HL-60 (cell line): Measurements from ENCODE around the gene LIPC.

ENCODE experiments used
- DNase-seq, 2 experiments: peaks; one replicate each; pipeline ENCODE4 v3.0.0-alpha.2; 2010 to 2020; ENCODE audit warnings: low read depth in 1 of 2, low spot score in 1 of 2
- H3K27ac ChIP-seq: fragments of 250-450 bp; sonication (Bioruptor Pico); replicated peaks from 2 replicates; pipeline ENCODE4 v1.5.1; 2020; ENCODE audit warnings: mild to moderate bottlenecking, moderate library complexity
- H3K27me3 ChIP-seq: fragments of 250-450 bp; sonication (Bioruptor Pico); 2 replicates; pipeline ENCODE4 v1.5.1; 2021; ENCODE audit warnings: mild to moderate bottlenecking, moderate library complexity; ENCODE audit not compliant: insufficient read depth, poor library complexity, severe bottlenecking
- H3K4me3 ChIP-seq: replicated peaks from 2 replicates; pipeline ENCODE4 v1.5.1; 2011; ENCODE audit warnings: mild to moderate bottlenecking, control low read depth, low read length; ENCODE audit not compliant: insufficient read depth
- CTCF ChIP-seq: IDR thresholded peaks from one replicate; pipeline ENCODE4 v1.5.1; 2011; ENCODE audit warnings: low read length, control low read depth, inconsistent platforms; ENCODE audit not compliant: insufficient read depth
- GABPA ChIP-seq: IDR thresholded peaks from 2 replicates; pipeline ENCODE4 v1.6.1; 2012; ENCODE audit warnings: low read depth
- POLR2AphosphoS5 ChIP-seq: IDR thresholded peaks from 2 replicates; pipeline ENCODE4 v1.6.1; 2012; ENCODE audit warnings: low read depth
- REST ChIP-seq: IDR thresholded peaks from 2 replicates; pipeline ENCODE4 v1.6.1; 2012; ENCODE audit warnings: low read depth; ENCODE audit not compliant: insufficient replicate concordance
- SPI1 ChIP-seq: IDR thresholded peaks from 2 replicates; pipeline ENCODE4 v1.6.1; 2012; ENCODE audit warnings: low read depth, mild to moderate bottlenecking, borderline replicate concordance

LIPC gene

GRCh38 chr15:58440922-58441321 lies 9.1 kb downstream of the LIPC start:
- H3K4me3 ChIP-seq = no peak overlapping the region
- no peak overlapping the region for H3K27ac ChIP-seq
- no peaks in the 10 kb centered on the region for H3K27me3 ChIP-seq
- TF ChIP-seq CTCF (no peak), REST (no peak), GABPA (no peak), POLR2AphosphoS5 (no peak), SPI1 (no peak)
- no peak for DNase-seq

GRCh38 chr15:58441376-58442070 lies 9.7 kb downstream of the LIPC start:
- no peak for DNase-seq
- H3K27me3 ChIP-seq = no peaks in the 10 kb centered on the region
- no peak overlapping the region for H3K27ac ChIP-seq
- no peak overlapping the region for H3K4me3 ChIP-seq
- TF ChIP-seq GABPA (no peak), CTCF (no peak), POLR2AphosphoS5 (no peak), REST (no peak), SPI1 (no peak)

GRCh38 chr15:58442122-58442521 lies 10.3 kb downstream of the LIPC start:
- Histone ChIP-seq H3K27ac (no peak overlapping the region), H3K4me3 (no peak overlapping the region), H3K27me3 (no peaks in the 10 kb centered on the region)
- no peak for DNase-seq
- TF ChIP-seq SPI1 (no peak), REST (no peak), CTCF (no peak), POLR2AphosphoS5 (no peak), GABPA (no peak)
